ENCODE data around the gene OXNAD1. TPM values are rescaled to one million over a fixed set of nuclear protein-coding genes. Genes with fewer than 3 reads are reported as not detected.

OXNAD1 gene
- total and polyA plus RNA-seq, 2 experiments from 2014 or later: 14.4 to 21.1 TPM

DNA sequence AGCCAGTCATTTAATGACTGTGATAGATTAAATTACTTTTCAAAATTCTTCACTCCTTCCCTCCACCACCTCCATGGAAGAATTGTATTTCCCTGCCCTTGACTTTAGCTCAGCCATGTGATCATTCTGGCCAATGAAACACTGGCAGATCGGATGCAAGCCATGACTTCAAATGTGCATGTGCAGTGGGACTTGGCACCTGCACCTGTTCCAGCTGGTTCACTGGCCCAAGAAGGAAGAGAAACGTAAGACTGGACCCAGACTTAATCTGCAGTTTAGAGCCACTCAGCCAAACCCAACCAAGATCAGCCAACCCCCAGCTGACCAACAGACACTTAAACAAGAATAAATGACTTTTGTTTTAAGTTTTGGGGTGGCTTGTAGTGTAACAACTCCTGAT lies 12.0 kb upstream of the OXNAD1 start:
- Histone ChIP-seq H3K9me3 (ENCODE audit: low read depth) (no peaks in the 10 kb centered on the region), H3K36me3 (replicated peaks; ENCODE audit: insufficient read depth, low read depth) (no peaks in the 10 kb centered on the region), H3K79me2 (no peaks in the 10 kb centered on the region), H3K4me1 (ENCODE audit: insufficient read depth) (peaks cover 21% of the 10 kb centered on the region), H3K27me3 (no peaks in the 10 kb centered on the region), H2AFZ (no peak overlapping the region), H3K27ac (peak overlapping the region; percentile 70), H3K4me3 (no peak overlapping the region), H3K9me2 (replicated peaks; ENCODE audit: insufficient read depth) (no peaks in the 10 kb centered on the region), H4K20me1 (ENCODE audit: insufficient read depth, poor library complexity, severe bottlenecking) (no peaks in the 10 kb centered on the region), H3K4me2 (peak overlapping the region; percentile 8)
- DNase-seq (ENCODE audit: low spot score): no peak
- TF ChIP-seq EZH2 (IDR thresholded peaks at IDR 0.05; ENCODE audit: borderline replicate concordance): no peak
- no peak for TF ChIP-seq EZH2phosphoT487 (IDR thresholded peaks at IDR 0.05; ENCODE audit: low read depth, severe bottlenecking, unreplicated experiment)
- TF ChIP-seq, protein P1, sequence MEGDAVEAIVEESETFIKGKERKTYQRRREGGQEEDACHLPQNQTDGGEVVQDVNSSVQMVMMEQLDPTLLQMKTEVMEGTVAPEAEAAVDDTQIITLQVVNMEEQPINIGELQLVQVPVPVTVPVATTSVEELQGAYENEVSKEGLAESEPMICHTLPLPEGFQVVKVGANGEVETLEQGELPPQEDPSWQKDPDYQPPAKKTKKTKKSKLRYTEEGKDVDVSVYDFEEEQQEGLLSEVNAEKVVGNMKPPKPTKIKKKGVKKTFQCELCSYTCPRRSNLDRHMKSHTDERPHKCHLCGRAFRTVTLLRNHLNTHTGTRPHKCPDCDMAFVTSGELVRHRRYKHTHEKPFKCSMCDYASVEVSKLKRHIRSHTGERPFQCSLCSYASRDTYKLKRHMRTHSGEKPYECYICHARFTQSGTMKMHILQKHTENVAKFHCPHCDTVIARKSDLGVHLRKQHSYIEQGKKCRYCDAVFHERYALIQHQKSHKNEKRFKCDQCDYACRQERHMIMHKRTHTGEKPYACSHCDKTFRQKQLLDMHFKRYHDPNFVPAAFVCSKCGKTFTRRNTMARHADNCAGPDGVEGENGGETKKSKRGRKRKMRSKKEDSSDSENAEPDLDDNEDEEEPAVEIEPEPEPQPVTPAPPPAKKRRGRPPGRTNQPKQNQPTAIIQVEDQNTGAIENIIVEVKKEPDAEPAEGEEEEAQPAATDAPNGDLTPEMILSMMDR (IDR thresholded peaks at IDR 0.05; ENCODE audit: poor library complexity): no peak
- 91% methylated on average over 2 of the region's 2 CpGs for WGBS (ENCODE audit: low lambda C conversion rate, missing lambda C conversion rate)

DNA sequence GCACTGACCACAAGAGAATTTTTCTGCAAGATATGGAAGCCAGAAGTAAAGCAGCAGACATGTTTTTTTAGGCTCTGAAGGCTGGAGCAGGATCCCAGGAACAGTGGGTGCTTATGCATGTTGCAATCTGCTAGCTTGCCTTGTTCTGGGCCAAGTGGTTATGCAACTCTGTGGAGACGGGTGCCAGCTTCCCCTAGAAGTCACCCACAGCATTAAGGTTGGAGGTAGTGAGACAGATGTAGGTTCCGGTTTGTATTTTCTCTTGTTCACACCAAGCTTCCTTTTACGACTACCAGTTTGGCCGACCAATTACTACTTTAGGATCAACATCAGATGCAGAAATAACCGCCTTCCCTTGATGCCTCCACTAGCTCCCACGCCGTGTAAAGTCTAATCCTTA lies 11.4 kb upstream of the OXNAD1 start:
- WGBS (ENCODE audit: low lambda C conversion rate, missing lambda C conversion rate): 86% methylated on average over 7 of the region's 7 CpGs
- Histone ChIP-seq H3K4me1 (ENCODE audit: insufficient read depth) (peaks cover 21% of the 10 kb centered on the region), H3K79me2 (no peaks in the 10 kb centered on the region), H3K36me3 (replicated peaks; ENCODE audit: insufficient read depth, low read depth) (no peaks in the 10 kb centered on the region), H3K27me3 (no peaks in the 10 kb centered on the region), H3K9me3 (ENCODE audit: low read depth) (no peaks in the 10 kb centered on the region), H3K9me2 (replicated peaks; ENCODE audit: insufficient read depth) (no peaks in the 10 kb centered on the region), H3K4me3 (no peak overlapping the region), H3K4me2 (no peak overlapping the region), H4K20me1 (ENCODE audit: insufficient read depth, poor library complexity, severe bottlenecking) (no peaks in the 10 kb centered on the region), H3K27ac (peak overlapping the region; percentile 70), H2AFZ (no peak overlapping the region)
- TF ChIP-seq EZH2 (IDR thresholded peaks at IDR 0.05; ENCODE audit: borderline replicate concordance): no peak
- TF ChIP-seq EZH2phosphoT487 (IDR thresholded peaks at IDR 0.05; ENCODE audit: low read depth, severe bottlenecking, unreplicated experiment): no peak
- TF ChIP-seq, protein P1 (IDR thresholded peaks at IDR 0.05; ENCODE audit: poor library complexity): no peak
- no peak for DNase-seq (ENCODE audit: low spot score)

DNA sequence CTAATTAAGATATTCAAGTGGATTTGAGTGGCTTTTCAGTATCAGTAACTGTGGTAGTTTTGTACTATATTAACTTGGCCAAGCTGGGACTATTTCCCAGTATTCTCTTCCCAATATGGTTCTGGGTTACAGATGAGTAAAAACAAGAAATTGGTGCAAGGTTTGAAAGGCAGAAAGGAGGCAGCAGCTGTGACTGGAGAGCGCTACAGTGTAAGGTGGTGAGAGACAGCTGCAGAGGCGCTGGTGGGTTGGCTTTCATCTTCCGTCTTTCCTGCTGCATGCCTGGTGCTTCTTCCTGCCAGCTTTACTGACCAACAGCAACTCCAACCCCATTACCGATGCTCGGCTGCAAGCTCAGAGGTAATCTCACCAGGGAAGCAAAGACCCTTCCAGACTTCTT lies 10.1 kb upstream of the OXNAD1 start:
- no peaks in the 10 kb centered on the region for H3K27me3 ChIP-seq
- H3K36me3 ChIP-seq (replicated peaks; ENCODE audit: insufficient read depth, low read depth): no peaks in the 10 kb centered on the region
- no peaks in the 10 kb centered on the region for H3K79me2 ChIP-seq
- WGBS (ENCODE audit: low lambda C conversion rate, missing lambda C conversion rate): 83% methylated on average over 5 of the region's 5 CpGs
- TF ChIP-seq EZH2phosphoT487 (IDR thresholded peaks at IDR 0.05; ENCODE audit: low read depth, severe bottlenecking, unreplicated experiment): no peak
- TF ChIP-seq EZH2 (IDR thresholded peaks at IDR 0.05; ENCODE audit: borderline replicate concordance): no peak
- TF ChIP-seq, protein P1 (IDR thresholded peaks at IDR 0.05; ENCODE audit: poor library complexity): no peak
- no peak overlapping the region for H3K4me2 ChIP-seq
- H4K20me1 ChIP-seq (ENCODE audit: insufficient read depth, poor library complexity, severe bottlenecking): no peaks in the 10 kb centered on the region
- H3K4me1 ChIP-seq (ENCODE audit: insufficient read depth): peaks cover 21% of the 10 kb centered on the region
- H3K27ac ChIP-seq: no peak overlapping the region
- no peak for DNase-seq (ENCODE audit: low spot score)
- H3K9me3 ChIP-seq (ENCODE audit: low read depth): no peaks in the 10 kb centered on the region
- no peak overlapping the region for H2AFZ ChIP-seq
- H3K9me2 ChIP-seq (replicated peaks; ENCODE audit: insufficient read depth): no peaks in the 10 kb centered on the region
- no peak overlapping the region for H3K4me3 ChIP-seq

DNA sequence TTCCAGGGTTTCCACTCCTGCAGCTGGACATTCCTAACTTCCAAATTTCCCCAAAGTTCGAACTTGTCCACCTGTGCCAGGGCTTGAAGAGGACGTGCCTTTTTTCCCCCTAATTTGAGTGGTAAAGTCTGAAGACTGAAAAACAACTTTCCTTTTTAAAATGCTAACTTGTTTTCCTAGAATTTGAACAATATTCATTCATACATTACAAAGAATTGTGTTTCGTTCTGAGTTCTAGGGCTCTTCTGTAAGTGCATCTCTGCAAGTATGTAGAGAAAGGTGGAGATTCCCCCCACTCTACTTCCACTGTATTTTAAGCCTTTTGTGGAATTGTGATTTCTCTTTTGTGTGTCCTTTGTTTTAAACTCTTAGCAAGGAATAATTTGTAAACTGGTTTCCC lies 9.7 kb upstream of the OXNAD1 start:
- H2AFZ ChIP-seq: no peak overlapping the region
- no peaks in the 10 kb centered on the region for H3K79me2 ChIP-seq
- DNase-seq (ENCODE audit: low spot score): no peak
- no peak overlapping the region for H3K4me2 ChIP-seq
- H3K36me3 ChIP-seq (replicated peaks; ENCODE audit: insufficient read depth, low read depth): no peaks in the 10 kb centered on the region
- H3K9me2 ChIP-seq (replicated peaks; ENCODE audit: insufficient read depth): no peaks in the 10 kb centered on the region
- no peak for TF ChIP-seq EZH2 (IDR thresholded peaks at IDR 0.05; ENCODE audit: borderline replicate concordance)
- TF ChIP-seq, protein P1 (IDR thresholded peaks at IDR 0.05; ENCODE audit: poor library complexity): no peak
- TF ChIP-seq EZH2phosphoT487 (IDR thresholded peaks at IDR 0.05; ENCODE audit: low read depth, severe bottlenecking, unreplicated experiment): no peak
- no peak overlapping the region for H3K27ac ChIP-seq
- H3K4me1 ChIP-seq (ENCODE audit: insufficient read depth): peaks cover 21% of the 10 kb centered on the region
- H4K20me1 ChIP-seq (ENCODE audit: insufficient read depth, poor library complexity, severe bottlenecking): no peaks in the 10 kb centered on the region
- no peaks in the 10 kb centered on the region for H3K27me3 ChIP-seq
- 64% methylated on average over 3 of the region's 3 CpGs for WGBS (ENCODE audit: low lambda C conversion rate, missing lambda C conversion rate)
- no peak overlapping the region for H3K4me3 ChIP-seq
- no peaks in the 10 kb centered on the region for H3K9me3 ChIP-seq (ENCODE audit: low read depth)
